Type B pancreatic cell (in vitro differentiated cells): ENCODE data around the gene ATP2A3. TPM values are rescaled to one million over a fixed set of nuclear protein-coding genes. Genes with fewer than 3 reads are reported as not detected.

Experiments
- DNase-seq: peaks from one replicate; pipeline ENCODE4 v3.0.0; 2021; ENCODE audit warnings: mixed read lengths; ENCODE audit not compliant: unreplicated experiment; ENCODE audit errors: extremely low spot score
- H3K27ac Mint-ChIP-seq: 2 replicates; pipeline ENCODE4 v1.8.0; 2021; ENCODE audit warnings: mild to moderate bottlenecking, mixed read lengths
- H3K27me3 Mint-ChIP-seq: 2 replicates; pipeline ENCODE4 v1.8.0; 2021; ENCODE audit warnings: mixed read lengths
- H3K36me3 Mint-ChIP-seq: 2 replicates; pipeline ENCODE4 v1.8.0; 2021; ENCODE audit warnings: mixed read lengths
- H3K4me1 Mint-ChIP-seq: one replicate; pipeline ENCODE4 v1.8.0; 2021; ENCODE audit warnings: mixed read lengths; ENCODE audit not compliant: unreplicated experiment
- H3K4me3 Mint-ChIP-seq: 2 replicates; pipeline ENCODE4 v1.8.0; 2021; ENCODE audit warnings: mild to moderate bottlenecking, mixed read lengths
- H3K9me3 Mint-ChIP-seq: 2 replicates; pipeline ENCODE4 v1.8.0; 2021; ENCODE audit warnings: mixed read lengths
- CTCF ChIP-seq: fragments of 200-600 bp; sonication (generic); conservative IDR thresholded peaks from 2 replicates; pipeline ENCODE4 v1.5.0; 2021; ENCODE audit warnings: antibody characterized with exemption, mild to moderate bottlenecking
- total RNA-seq: library from RNA; stranded (reverse); gene quantifications from 2 replicates; pipeline ENCODE4 v1.2.1, GENCODE V29; 2021; ENCODE audit warnings: low replicate concordance

ATP2A3 gene
- total RNA-seq, 1 donor from 2014 or later = 33.2 TPM

GRCh38 chr17:3896108-3896967, 67.9 kb downstream of the ATP2A3 start:
- TF ChIP-seq CTCF = no peak
- Mint-ChIP-seq H3K4me1 (peaks cover 24% of the 10 kb centered on the region), H3K9me3 (no peaks in the 10 kb centered on the region), H3K27ac (no peak overlapping the region), H3K36me3 (no peaks in the 10 kb centered on the region), H3K27me3 (peaks cover 5% of the 10 kb centered on the region), H3K4me3 (no peak overlapping the region)
- DNase-seq = no peak

- no peak for DNase-seq
- H3K36me3 Mint-ChIP-seq = no peaks in the 10 kb centered on the region
- H3K4me1 Mint-ChIP-seq = peaks cover 32% of the 10 kb centered on the region
- H3K9me3 Mint-ChIP-seq = no peaks in the 10 kb centered on the region
- peaks cover 13% of the 10 kb centered on the region for H3K27me3 Mint-ChIP-seq
- peak overlapping the region; percentile 88 for H3K27ac Mint-ChIP-seq
- H3K4me3 Mint-ChIP-seq = peak overlapping the region; percentile 36
- TF ChIP-seq CTCF = no peak
Measured at GRCh38 chr17:3895354-3895753, 68.9 kb downstream of the ATP2A3 start.

- DNase-seq = no peak
- Mint-ChIP-seq H3K4me3 (peak overlapping the region; percentile 36), H3K36me3 (no peaks in the 10 kb centered on the region), H3K9me3 (no peaks in the 10 kb centered on the region), H3K27me3 (peaks cover 16% of the 10 kb centered on the region), H3K4me1 (peaks cover 35% of the 10 kb centered on the region), H3K27ac (peak overlapping the region; percentile 88)
- no peak for TF ChIP-seq CTCF
Measured at GRCh38 chr17:3894911-3895343, 69.3 kb downstream of the ATP2A3 start.

- H3K4me1 Mint-ChIP-seq = peaks cover 35% of the 10 kb centered on the region
- H3K9me3 Mint-ChIP-seq = no peaks in the 10 kb centered on the region
- DNase-seq = no peak
- H3K4me3 Mint-ChIP-seq = peak overlapping the region; percentile 84
- no peak overlapping the region for H3K27ac Mint-ChIP-seq
- H3K36me3 Mint-ChIP-seq = no peaks in the 10 kb centered on the region
- H3K27me3 Mint-ChIP-seq = peaks cover 16% of the 10 kb centered on the region
- TF ChIP-seq CTCF = no peak
Measured at GRCh38 chr17:3894188-3894587, 70.0 kb downstream of the ATP2A3 start.

GRCh38 chr17:3893720-3894116, 70.5 kb downstream of the ATP2A3 start:
- DNase-seq = no peak
- Mint-ChIP-seq H3K27me3 (peaks cover 16% of the 10 kb centered on the region), H3K27ac (peak overlapping the region; percentile 70), H3K4me1 (peaks cover 35% of the 10 kb centered on the region), H3K9me3 (no peaks in the 10 kb centered on the region), H3K36me3 (no peaks in the 10 kb centered on the region), H3K4me3 (peak overlapping the region; percentile 84)
- TF ChIP-seq CTCF = no peak
